HCT116 (cell line): ENCODE data around the gene PIGN. TPM values are rescaled to one million over a fixed set of nuclear protein-coding genes. Genes with fewer than 3 reads are reported as not detected.

Experiments used
- ATAC-seq: fragments of 200-7000 bp; cut with Tn5 transposase; 2 replicates; pipeline ENCODE4 v1.9.1; 2020; ENCODE audit warnings: mild to moderate bottlenecking, moderate library complexity
- BruUV-seq: library from RNA; stranded (reverse); fragments of 400-500 nt; replicated peaks from 2 replicates; lab custom pipeline; 2021; lab: Mats Ljungman, UMichigan
- CTCF ChIA-PET: fragments of 300-600 bp; sonication (Branson Sonifier 250); formaldehyde crosslinking; loops from one replicate; lab custom pipeline; 2021; ENCODE audit warnings: antibody characterized with exemption; lab: Charles Lee
- POLR2A ChIA-PET: fragments of 300-600, 350-600 bp; sonication (Branson Sonifier 250); formaldehyde crosslinking; loops from one replicate; lab custom pipeline; 2021; ENCODE audit warnings: antibody characterized with exemption; lab: Charles Lee
- RAD21 ChIA-PET, 2 experiments: fragments of 300-600 bp; sonication (Branson Sonifier 250); formaldehyde crosslinking; loops; one replicate each; lab custom pipeline; 2023; ENCODE audit warnings: low total read pairs in 2 of 2; ENCODE audit not compliant: uncharacterized antibody in 2 of 2, unreplicated experiment in 2 of 2, low non-redundant PET in 1 of 2; lab: Charles Lee
- DNase-seq: peaks from one replicate; pipeline ENCODE4 v3.0.0-alpha.2; 2010; ENCODE audit warnings: low read depth, low spot score
- H2AFZ ChIP-seq: fragments of 200-600 bp; shearing (Covaris generic), sonication (generic); 2 replicates; pipeline ENCODE4 v1.6.1; 2017; ENCODE audit warnings: low read depth, mixed run types, mixed read lengths, antibody characterized with exemption, low read length; ENCODE audit not compliant: poor library complexity, severe bottlenecking
- H3K27ac ChIP-seq: 2 replicates; pipeline ENCODE4 v1.5.1; 2012; ENCODE audit warnings: low read depth, low read length
- H3K27me3 ChIP-seq: fragments of 200-600 bp; sonication (generic); 2 replicates; pipeline ENCODE4 v1.6.1; 2016; ENCODE audit warnings: mixed run types, low read length, mixed read lengths; ENCODE audit not compliant: insufficient read depth
- H3K36me3 ChIP-seq, 2 experiments: fragments of 200-500 bp in 1 of 2; fragments of 200-600 bp in 1 of 2; sonication (Bioruptor generic) in 1 of 2; sonication (generic) in 1 of 2; 2 replicates each; pipeline versions ENCODE4 v1.5.1 to v1.6.1; 2014 to 2016; ENCODE audit warnings: low read length in 2 of 2, inconsistent platforms in 1 of 2, mixed read lengths in 1 of 2, mixed run types in 1 of 2; ENCODE audit not compliant: insufficient read depth in 2 of 2, control insufficient read depth in 1 of 2
- H3K4me1 ChIP-seq, 2 experiments: fragments of 200-600 bp in 1 of 2; sonication (generic) in 1 of 2; 2 replicates each; pipeline versions ENCODE4 v1.5.1 to v1.6.1; 2012 to 2017; ENCODE audit warnings: low read length in 2 of 2, inconsistent platforms in 1 of 2, mild to moderate bottlenecking in 1 of 2, mixed read lengths in 1 of 2, mixed run types in 1 of 2, moderate library complexity in 1 of 2; ENCODE audit not compliant: insufficient read depth in 2 of 2, control insufficient read depth in 1 of 2
- H3K4me2 ChIP-seq: fragments of 200-600 bp; sonication (generic); 2 replicates; pipeline ENCODE4 v1.6.1; 2017; ENCODE audit warnings: mixed run types, low read length, mixed read lengths
- H3K4me3 ChIP-seq, 2 experiments: fragments of 200-600 bp in 1 of 2; sonication (generic) in 1 of 2; replicated peaks in 1 of 2; 2 replicates each; pipeline ENCODE4 v1.5.1; 2011 to 2016; ENCODE audit warnings: low read length in 2 of 2, control low read depth in 1 of 2, low read depth in 1 of 2, mild to moderate bottlenecking in 1 of 2, mixed read lengths in 1 of 2, mixed run types in 1 of 2
- H3K79me2 ChIP-seq: fragments of 200-600 bp; sonication (generic); 2 replicates; pipeline ENCODE4 v1.6.1; 2017; ENCODE audit warnings: mild to moderate bottlenecking, mixed run types, low read length, moderate library complexity, mixed read lengths; ENCODE audit not compliant: insufficient read depth
- H3K9ac ChIP-seq: fragments of 200-600 bp; sonication (generic); 2 replicates; pipeline ENCODE4 v1.6.1; 2016; ENCODE audit warnings: low read length, mixed read lengths
- H3K9me2 ChIP-seq: fragments of 200-600 bp; sonication (generic), shearing (Covaris generic); 2 replicates; pipeline ENCODE4 v1.6.1; 2017; ENCODE audit warnings: mixed run types, mild to moderate bottlenecking, moderate library complexity; ENCODE audit not compliant: insufficient read depth
- H3K9me3 ChIP-seq, 2 experiments: fragments of 200-500 bp in 1 of 2; fragments of 200-600 bp in 1 of 2; sonication (Bioruptor generic) in 1 of 2; sonication (generic) in 1 of 2; 2 replicates each; pipeline ENCODE4 v1.6.1; 2014 to 2017; ENCODE audit warnings: low read length in 2 of 2, mixed read lengths in 2 of 2, inconsistent platforms in 1 of 2, low read depth in 1 of 2, mild to moderate bottlenecking in 1 of 2, mixed run types in 1 of 2, moderate library complexity in 1 of 2; ENCODE audit not compliant: control insufficient read depth in 1 of 2, insufficient read depth in 1 of 2
- H4K20me1 ChIP-seq: fragments of 200-600 bp; sonication (generic), shearing (Covaris generic); 2 replicates; pipeline ENCODE4 v1.6.1; 2017; ENCODE audit warnings: mixed run types, mild to moderate bottlenecking, moderate library complexity; ENCODE audit not compliant: insufficient read depth
- ATF3 ChIP-seq: IDR thresholded peaks from 2 replicates; pipeline ENCODE4 v1.6.1; 2012
- CEBPB ChIP-seq: IDR thresholded peaks from 2 replicates; pipeline ENCODE4 v1.6.1; 2012; ENCODE audit warnings: low read depth
- CTCF ChIP-seq, 3 experiments: fragments of 200-600 bp in 1 of 3; sonication (generic) in 1 of 3; IDR thresholded peaks in 2 of 3; conservative IDR thresholded peaks in 1 of 3; 2 replicates each; pipeline ENCODE4 v1.5.1; 2012 to 2017; ENCODE audit warnings: low read depth in 2 of 3, low read length in 2 of 3, antibody characterized with exemption in 1 of 3, borderline replicate concordance in 1 of 3, control low read depth in 1 of 3, mild to moderate bottlenecking in 1 of 3, mixed read lengths in 1 of 3, mixed run types in 1 of 3, moderate library complexity in 1 of 3; ENCODE audit not compliant: insufficient read depth in 1 of 3
- ELF1 ChIP-seq: IDR thresholded peaks from 2 replicates; pipeline ENCODE4 v1.6.1; 2012; ENCODE audit warnings: low read depth, borderline replicate concordance
- EZH2 ChIP-seq: fragments of 200-600 bp; sonication (generic); IDR thresholded peaks from 2 replicates; pipeline ENCODE4 v1.6.1; 2017; ENCODE audit warnings: antibody characterized with exemption, mixed run types
- EZH2phosphoT487 ChIP-seq: fragments of 200-600 bp; IDR thresholded peaks from 2 replicates; pipeline ENCODE4 v1.6.1; 2018; ENCODE audit warnings: antibody characterized with exemption, borderline replicate concordance
- FOSL1 ChIP-seq: IDR thresholded peaks from 2 replicates; pipeline ENCODE4 v1.6.1; 2012; ENCODE audit warnings: low read depth
- JUND ChIP-seq: IDR thresholded peaks from 2 replicates; pipeline ENCODE4 v1.6.1; 2012
- MAX ChIP-seq: IDR thresholded peaks from 2 replicates; pipeline ENCODE4 v1.6.1; 2012
- POLR2AphosphoS5 ChIP-seq: IDR thresholded peaks from 2 replicates; pipeline ENCODE4 v1.6.1; 2011; ENCODE audit warnings: mild to moderate bottlenecking, low read depth, low read length, moderate library complexity
- RAD21 ChIP-seq: IDR thresholded peaks from 2 replicates; pipeline ENCODE4 v1.6.1; 2012; ENCODE audit warnings: low read depth, mild to moderate bottlenecking
- SIN3A ChIP-seq: IDR thresholded peaks from 2 replicates; pipeline ENCODE4 v1.6.1; 2012; ENCODE audit warnings: low read depth
- SP1 ChIP-seq: IDR thresholded peaks from 2 replicates; pipeline ENCODE4 v1.6.1; 2012; ENCODE audit warnings: low read depth
- TCF7L2 ChIP-seq: IDR thresholded peaks from 2 replicates; pipeline ENCODE4 v1.7.0; 2011; ENCODE audit warnings: borderline replicate concordance, inconsistent platforms; ENCODE audit not compliant: insufficient read depth, insufficient read length; ENCODE audit errors: extremely low read depth
- YY1 ChIP-seq: IDR thresholded peaks from 2 replicates; pipeline ENCODE4 v1.6.1; 2011; ENCODE audit warnings: low read length, low read depth, moderate library complexity, mild to moderate bottlenecking; ENCODE audit not compliant: insufficient replicate concordance; ENCODE audit errors: extremely low read depth
- ZFX ChIP-seq: fragments of 450-650 bp; IDR thresholded peaks from 2 replicates; pipeline ENCODE4 v1.6.1; 2017
- ZNF274 ChIP-seq: fragments of 200-500 bp; sonication (Bioruptor generic); IDR thresholded peaks from 2 replicates; pipeline ENCODE4 v1.6.1; 2014; ENCODE audit warnings: mild to moderate bottlenecking, low read depth, low read length, inconsistent platforms
- intact Hi-C: fragments of 100-400 bp; cut with micrococcal nuclease; formaldehyde crosslinking; loops from 2 replicates; pipeline ENCODE4 v1.10.0; 2022
- total RNA-seq: library from RNA; stranded (reverse); gene quantifications from one replicate; pipeline ENCODE4 v1.2.1, GENCODE V29; 2021; ENCODE audit not compliant: unreplicated experiment
- TF ChIP-seq, protein P1 (sequence below): IDR thresholded peaks from 2 replicates; pipeline ENCODE4 v1.6.1; 2011; ENCODE audit warnings: mild to moderate bottlenecking, low read length, moderate library complexity; ENCODE audit not compliant: insufficient replicate concordance; ENCODE audit errors: extremely low read depth
- TF ChIP-seq, protein P2 (sequence below): IDR thresholded peaks from 2 replicates; pipeline ENCODE4 v1.6.1; 2012; ENCODE audit warnings: low read depth

Gene PIGN
- total RNA-seq, 1 experiment from 2014 or later = 12.2 TPM

DNA sequence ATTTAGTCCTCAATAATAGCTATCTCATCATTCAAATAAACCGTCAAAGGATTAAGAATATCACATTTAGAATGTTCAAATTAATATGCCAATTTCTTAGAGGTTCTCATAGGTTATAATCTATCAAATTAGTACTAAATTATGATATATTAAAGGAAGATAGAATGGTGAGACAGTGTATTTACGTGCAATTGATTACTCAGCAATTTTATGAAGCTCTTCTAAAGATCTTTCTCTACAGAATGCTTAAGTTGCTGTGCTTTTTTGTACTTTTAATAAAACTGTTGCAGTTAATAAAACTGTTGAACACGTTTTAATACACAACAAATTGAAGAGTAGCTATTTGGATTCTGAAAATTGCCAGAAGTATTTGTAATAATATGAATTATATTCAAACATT, 39.2 kb upstream of the PIGN start:
- H3K36me3 ChIP-seq = peaks cover 3 to 11% of the 10 kb centered on the region in 2 experiments; a peak in 3 of 4 replicates
- no peak for TF ChIP-seq ATF3
- no peak for TF ChIP-seq POLR2AphosphoS5
- TF ChIP-seq, protein P1, sequence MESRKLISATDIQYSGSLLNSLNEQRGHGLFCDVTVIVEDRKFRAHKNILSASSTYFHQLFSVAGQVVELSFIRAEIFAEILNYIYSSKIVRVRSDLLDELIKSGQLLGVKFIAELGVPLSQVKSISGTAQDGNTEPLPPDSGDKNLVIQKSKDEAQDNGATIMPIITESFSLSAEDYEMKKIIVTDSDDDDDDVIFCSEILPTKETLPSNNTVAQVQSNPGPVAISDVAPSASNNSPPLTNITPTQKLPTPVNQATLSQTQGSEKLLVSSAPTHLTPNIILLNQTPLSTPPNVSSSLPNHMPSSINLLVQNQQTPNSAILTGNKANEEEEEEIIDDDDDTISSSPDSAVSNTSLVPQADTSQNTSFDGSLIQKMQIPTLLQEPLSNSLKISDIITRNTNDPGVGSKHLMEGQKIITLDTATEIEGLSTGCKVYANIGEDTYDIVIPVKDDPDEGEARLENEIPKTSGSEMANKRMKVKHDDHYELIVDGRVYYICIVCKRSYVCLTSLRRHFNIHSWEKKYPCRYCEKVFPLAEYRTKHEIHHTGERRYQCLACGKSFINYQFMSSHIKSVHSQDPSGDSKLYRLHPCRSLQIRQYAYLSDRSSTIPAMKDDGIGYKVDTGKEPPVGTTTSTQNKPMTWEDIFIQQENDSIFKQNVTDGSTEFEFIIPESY = no peak
- no peak for TF ChIP-seq ELF1
- TF ChIP-seq, protein P2, sequence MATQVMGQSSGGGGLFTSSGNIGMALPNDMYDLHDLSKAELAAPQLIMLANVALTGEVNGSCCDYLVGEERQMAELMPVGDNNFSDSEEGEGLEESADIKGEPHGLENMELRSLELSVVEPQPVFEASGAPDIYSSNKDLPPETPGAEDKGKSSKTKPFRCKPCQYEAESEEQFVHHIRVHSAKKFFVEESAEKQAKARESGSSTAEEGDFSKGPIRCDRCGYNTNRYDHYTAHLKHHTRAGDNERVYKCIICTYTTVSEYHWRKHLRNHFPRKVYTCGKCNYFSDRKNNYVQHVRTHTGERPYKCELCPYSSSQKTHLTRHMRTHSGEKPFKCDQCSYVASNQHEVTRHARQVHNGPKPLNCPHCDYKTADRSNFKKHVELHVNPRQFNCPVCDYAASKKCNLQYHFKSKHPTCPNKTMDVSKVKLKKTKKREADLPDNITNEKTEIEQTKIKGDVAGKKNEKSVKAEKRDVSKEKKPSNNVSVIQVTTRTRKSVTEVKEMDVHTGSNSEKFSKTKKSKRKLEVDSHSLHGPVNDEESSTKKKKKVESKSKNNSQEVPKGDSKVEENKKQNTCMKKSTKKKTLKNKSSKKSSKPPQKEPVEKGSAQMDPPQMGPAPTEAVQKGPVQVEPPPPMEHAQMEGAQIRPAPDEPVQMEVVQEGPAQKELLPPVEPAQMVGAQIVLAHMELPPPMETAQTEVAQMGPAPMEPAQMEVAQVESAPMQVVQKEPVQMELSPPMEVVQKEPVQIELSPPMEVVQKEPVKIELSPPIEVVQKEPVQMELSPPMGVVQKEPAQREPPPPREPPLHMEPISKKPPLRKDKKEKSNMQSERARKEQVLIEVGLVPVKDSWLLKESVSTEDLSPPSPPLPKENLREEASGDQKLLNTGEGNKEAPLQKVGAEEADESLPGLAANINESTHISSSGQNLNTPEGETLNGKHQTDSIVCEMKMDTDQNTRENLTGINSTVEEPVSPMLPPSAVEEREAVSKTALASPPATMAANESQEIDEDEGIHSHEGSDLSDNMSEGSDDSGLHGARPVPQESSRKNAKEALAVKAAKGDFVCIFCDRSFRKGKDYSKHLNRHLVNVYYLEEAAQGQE = no peak
- TF ChIP-seq JUND = no peak
- TF ChIP-seq SP1 = no peak
- no peak for TF ChIP-seq YY1
- TF ChIP-seq ZFX = no peak
- TF ChIP-seq CEBPB = no peak
- TF ChIP-seq EZH2phosphoT487 = no peak
- no peak for TF ChIP-seq EZH2
- no peak for TF ChIP-seq ZNF274
- no peak for TF ChIP-seq TCF7L2
- no peak for TF ChIP-seq CTCF (IDR thresholded peaks at IDR 0.05 in 2 of 3, conservative IDR thresholded peaks at IDR 0.05 in 1 of 3; ENCODE audit: borderline replicate concordance in 1 of 3, insufficient read depth in 1 of 3, low read depth in 2 of 3, low read length in 2 of 3)
- no peak for TF ChIP-seq FOSL1
- TF ChIP-seq MAX = no peak
- no peak for TF ChIP-seq SIN3A
- TF ChIP-seq RAD21 = no peak
- no peak for ATAC-seq
- no TSS peak for BruUV-seq
- no peak overlapping the region for H2AFZ ChIP-seq
- no peak for DNase-seq
- POLR2A ChIA-PET = interaction anchor here (1.1 kb wide), 1 partner anchor 39 kb away, joined by 3 read pairs; the partner anchor contains the start of genes PIGN and RELCH
- no peaks in the 10 kb centered on the region for H3K27me3 ChIP-seq
- no peaks in the 10 kb centered on the region for H3K9me2 ChIP-seq
- no peaks in the 10 kb centered on the region for H3K4me1 ChIP-seq
- H3K4me2 ChIP-seq = no peak overlapping the region
- CTCF ChIA-PET = no interaction called here
- H3K79me2 ChIP-seq = no peaks in the 10 kb centered on the region
- no peak overlapping the region for H3K4me3 ChIP-seq
- H3K9me3 ChIP-seq = no peaks in the 10 kb centered on the region; a peak in 1 of 4 replicates
- no peaks in the 10 kb centered on the region for H4K20me1 ChIP-seq
- intact Hi-C loops = no loop called here
- RAD21 ChIA-PET = no interaction called here
- no peak overlapping the region for H3K9ac ChIP-seq
- H3K27ac ChIP-seq = no peak overlapping the region
